Activated CD8-positive, alpha-beta memory T cell treated with anti-CD3 and anti-CD28 coated beads, Interleukin-2, amount 50 U/mL, for 1 hour (primary cell): ENCODE results near the gene MBOAT2.
"Not testable (repeated sequence)": the region's sequence is repeated elsewhere in the genome, so short reads cannot be mapped to it uniquely, and the experiment has no call there.

Source experiments
- DNase-seq: peaks from one replicate; pipeline ENCODE4 v3.0.0-alpha.2; 2020; ENCODE audit errors: extremely low read depth

The MBOAT2 gene

GRCh38 chr2:8895087-8895912 lies 108.2 kb downstream of the MBOAT2 start:
- not testable (repeated sequence) for DNase-seq

GRCh38 chr2:8893978-8894820 lies 109.3 kb downstream of the MBOAT2 start:
- DNase-seq = no peak

- no peak for DNase-seq
These were observed 110.0 kb downstream of the MBOAT2 start for GRCh38 chr2:8893474-8893873.

- DNase-seq = no peak
These were observed 111.4 kb downstream of the MBOAT2 start for GRCh38 chr2:8892111-8892510.

- DNase-seq = no peak
These were observed 113.5 kb downstream of the MBOAT2 start for GRCh38 chr2:8889978-8890377.

- no peak for DNase-seq
These were observed 114.5 kb downstream of the MBOAT2 start for GRCh38 chr2:8888963-8889362.

- DNase-seq = no peak
These were observed 116.6 kb downstream of the MBOAT2 start for GRCh38 chr2:8886876-8887275.

GRCh38 chr2:8886202-8886518 lies 117.3 kb downstream of the MBOAT2 start:
- no peak for DNase-seq

GRCh38 chr2:8885449-8886201 lies 117.9 kb downstream of the MBOAT2 start:
- DNase-seq = no peak

GRCh38 chr2:8884812-8885211 lies 118.7 kb downstream of the MBOAT2 start:
- DNase-seq = no peak

- no peak for DNase-seq
These were observed 121.4 kb downstream of the MBOAT2 start for GRCh38 chr2:8882094-8882493.

GRCh38 chr2:8877894-8878293 lies 125.6 kb downstream of the MBOAT2 start:
- no peak for DNase-seq

GRCh38 chr2:8877332-8877731 lies 126.2 kb downstream of the MBOAT2 start:
- no peak for DNase-seq

- no peak for DNase-seq
These were observed 126.9 kb downstream of the MBOAT2 start for GRCh38 chr2:8876628-8877027.

- no peak for DNase-seq
These were observed 130.6 kb downstream of the MBOAT2 start for GRCh38 chr2:8872821-8873432.

GRCh38 chr2:8870441-8870840 lies 133.0 kb downstream of the MBOAT2 start:
- DNase-seq = no peak

GRCh38 chr2:8867363-8867762 lies 136.1 kb downstream of the MBOAT2 start:
- DNase-seq = no peak

- DNase-seq = no peak
These were observed 140.0 kb downstream of the MBOAT2 start for GRCh38 chr2:8863331-8863953.

- DNase-seq = no peak
These were observed 141.3 kb downstream of the MBOAT2 start for GRCh38 chr2:8862230-8862629.

GRCh38 chr2:8861797-8862196 lies 141.7 kb downstream of the MBOAT2 start:
- DNase-seq = no peak

GRCh38 chr2:8860239-8860638 lies 143.2 kb downstream of the MBOAT2 start:
- no peak for DNase-seq
